HG03575 (cell line): Measurements from ENCODE around the gene JAG2.

Experiments
- ATAC-seq: cut with Tn5 transposase; IDR thresholded peaks from one replicate; pipeline ENCODE4 v1.9.1; 2021; ENCODE audit not compliant: unreplicated experiment, insufficient number of reproducible peaks, low FRiP score; ENCODE audit errors: extremely low read depth

The JAG2 gene

GRCh38 chr14:105107781-105108515 is 60.6 kb downstream of the JAG2 start:
- ATAC-seq, result no peak

GRCh38 chr14:105107351-105107750 is 61.2 kb downstream of the JAG2 start:
- no peak for ATAC-seq

- ATAC-seq, result no peak
Observed at GRCh38 chr14:105105158-105105557, 63.4 kb downstream of the JAG2 start.

GRCh38 chr14:105102893-105103292 is 65.7 kb downstream of the JAG2 start:
- ATAC-seq, result no peak

GRCh38 chr14:105102361-105102870 is 66.2 kb downstream of the JAG2 start:
- no peak for ATAC-seq

- no peak for ATAC-seq
Observed at GRCh38 chr14:105100910-105101309, 67.7 kb downstream of the JAG2 start.

- no peak for ATAC-seq
Observed at GRCh38 chr14:105099778-105100177, 68.8 kb downstream of the JAG2 start.

- no peak for ATAC-seq
Observed at GRCh38 chr14:105098316-105098715, 70.3 kb downstream of the JAG2 start.

GRCh38 chr14:105097794-105098127 is 70.8 kb downstream of the JAG2 start:
- ATAC-seq, result no peak

GRCh38 chr14:105096206-105096875 is 72.2 kb downstream of the JAG2 start:
- no peak for ATAC-seq

- no peak for ATAC-seq
Observed at GRCh38 chr14:105095236-105095805, 73.3 kb downstream of the JAG2 start.

- no peak for ATAC-seq
Observed at GRCh38 chr14:105094193-105094907, 74.2 kb downstream of the JAG2 start.

GRCh38 chr14:105093431-105094192 is 75.0 kb downstream of the JAG2 start:
- no peak for ATAC-seq

GRCh38 chr14:105093038-105093430 is 75.5 kb downstream of the JAG2 start:
- no peak for ATAC-seq

GRCh38 chr14:105092171-105093037 is 76.2 kb downstream of the JAG2 start:
- no peak for ATAC-seq

GRCh38 chr14:105091517-105092170 is 76.9 kb downstream of the JAG2 start:
- no peak for ATAC-seq

GRCh38 chr14:105091054-105091516 is 77.5 kb downstream of the JAG2 start:
- no peak for ATAC-seq
